Transverse colon (tissue), 4 donors: Measurements from ENCODE around the gene AOPEP. TPM values are rescaled to one million over a fixed set of nuclear protein-coding genes. Genes with fewer than 3 reads are reported as not detected.
"Not testable (repeated sequence)": the region's sequence is repeated elsewhere in the genome, so short reads cannot be mapped to it uniquely, and the experiment has no call there.

Experiments used
- DNase-seq: peaks from one replicate; pipeline ENCODE4 v3.0.0-alpha.2; 2019
- H3K27ac ChIP-seq, 4 donors: fragments of 200-600 bp; sonication (generic); 2 replicates each; pipeline ENCODE4 v1.5.1; 2016 to 2018; ENCODE audit warnings: inconsistent platforms in 4 of 4
- H3K27me3 ChIP-seq: fragments of 200-600 bp; sonication (generic); 2 replicates; pipeline ENCODE4 v1.5.1; 2017; ENCODE audit warnings: inconsistent platforms
- H3K36me3 ChIP-seq, 4 donors: fragments of 200-600 bp; sonication (generic); 2 replicates each; pipeline ENCODE4 v1.5.1; 2017 to 2019; ENCODE audit warnings: inconsistent platforms in 4 of 4
- H3K4me1 ChIP-seq, 4 donors: fragments of 200-600 bp; sonication (generic); 2 replicates each; pipeline ENCODE4 v1.5.1; 2017 to 2020; ENCODE audit warnings: inconsistent platforms in 4 of 4
- H3K4me3 ChIP-seq, 4 donors: fragments of 200-600 bp; sonication (generic); 1 replicate in 1 of 4; 2 replicates in 3 of 4; pipeline versions ENCODE4 v1.5.1 to v1.6.1; 2017 to 2019; ENCODE audit warnings: inconsistent platforms in 4 of 4
- H3K9me3 ChIP-seq, 2 donors: fragments of 200-600 bp; sonication (generic); 2 replicates each; pipeline ENCODE4 v1.5.1; 2017 to 2019; ENCODE audit warnings: inconsistent platforms in 2 of 2
- CTCF ChIP-seq, 5 experiments: fragments of 200-600 bp in 3 of 5; fragments of 450-650 bp in 2 of 5; sonication (generic) in 3 of 5; IDR thresholded peaks; 1 replicate in 2 of 5; 2 replicates in 3 of 5; pipeline ENCODE4 v1.5.1; 2016 to 2017; ENCODE audit warnings: antibody characterized with exemption in 5 of 5, inconsistent platforms in 3 of 5, mild to moderate bottlenecking in 2 of 5, moderate library complexity in 1 of 5
- EP300 ChIP-seq: sonication (generic); formaldehyde crosslinking; IDR thresholded peaks from one replicate; pipeline ENCODE4 v1.6.1; 2017; ENCODE audit warnings: antibody characterized with exemption, low read depth
- POLR2A ChIP-seq: fragments of 450-650 bp; IDR thresholded peaks from one replicate; pipeline ENCODE4 v1.6.1; 2016; ENCODE audit warnings: antibody characterized with exemption, mild to moderate bottlenecking, moderate library complexity
- POLR2AphosphoS5 ChIP-seq, 3 donors: sonication (generic); formaldehyde crosslinking; IDR thresholded peaks; one replicate each; pipeline ENCODE4 v1.6.1; 2016; ENCODE audit warnings: antibody characterized with exemption in 3 of 3
- WGBS, 2 donors: methylation state at CpG; one replicate each; pipeline ENCODE4 v1.1.5; 2018; ENCODE audit warnings: low coverage in 1 of 2; 5-methylcytosine and 5-hydroxymethylcytosine counted together
- in situ Hi-C, 4 donors: fragments of 200-750 bp; cut with MboI; loops; one replicate each; pipeline versions ENCODE4 v1.15.0 to v1.15.1; 2017; ENCODE audit warnings: low sequenced_read_pairs in 3 of 4, low pct_ligation_motif_present in 1 of 4, low pct_unique_long_range_greater_than_20kb in 1 of 4
- intact Hi-C: fragments of 100-400 bp; cut with DNase I; formaldehyde crosslinking; loops from one replicate; pipeline ENCODE4 v1.15.1; 2023; ENCODE audit warnings: low total_unique reads
- total RNA-seq, 4 donors: library from RNA; depleted of rRNA; stranded (reverse); fragments of >200 nt; gene quantifications; one replicate each; pipeline ENCODE4 v1.1.0, GENCODE V29; 2016

The AOPEP gene
- total RNA-seq, 4 donors from 2014 or later = 53.0 to 129 (median 92.7) TPM

DNA sequence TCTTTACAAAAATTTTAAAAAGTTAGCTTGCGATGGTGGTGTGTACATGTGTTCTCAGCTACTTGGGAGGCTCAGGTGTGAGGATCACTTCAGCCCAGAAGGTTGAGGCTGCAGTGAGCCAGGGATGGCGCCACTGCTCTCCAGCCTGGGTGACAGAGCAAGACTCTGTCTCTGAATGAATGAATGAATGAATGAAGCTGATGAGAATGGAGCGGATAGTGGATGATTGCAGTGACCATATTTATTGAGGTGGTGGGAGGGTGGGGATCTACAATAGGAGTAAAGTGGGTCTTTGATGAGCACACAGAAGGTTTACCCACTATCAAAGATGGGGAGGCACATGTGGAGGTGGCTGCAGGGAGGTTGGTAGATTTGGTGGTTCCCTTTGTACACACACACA is 120.2 kb downstream of the AOPEP start:
- no peaks in the 10 kb centered on the region for H3K27me3 ChIP-seq
- no peak for DNase-seq
- in situ Hi-C loops = loop anchor here in 1 of 4 donors (25.0 kb wide), 1 partner anchor 91 kb away; no protein-coding TSS in a partner anchor
- no peak overlapping the region for H3K4me3 ChIP-seq
- no peak for TF ChIP-seq EP300
- no peak for TF ChIP-seq POLR2A
- TF ChIP-seq POLR2AphosphoS5 (IDR thresholded peaks at IDR 0.05) = no peak
- TF ChIP-seq CTCF (IDR thresholded peaks at IDR 0.05) = no peak
- WGBS, 2 donors = 96 to 100% methylated on average over 3 of the region's 3 CpGs
- no peaks in the 10 kb centered on the region for H3K9me3 ChIP-seq
- H3K36me3 ChIP-seq = no peaks in the 10 kb centered on the region
- intact Hi-C loops = no loop called here
- no peaks in the 10 kb centered on the region for H3K4me1 ChIP-seq
- no peak overlapping the region for H3K27ac ChIP-seq

DNA sequence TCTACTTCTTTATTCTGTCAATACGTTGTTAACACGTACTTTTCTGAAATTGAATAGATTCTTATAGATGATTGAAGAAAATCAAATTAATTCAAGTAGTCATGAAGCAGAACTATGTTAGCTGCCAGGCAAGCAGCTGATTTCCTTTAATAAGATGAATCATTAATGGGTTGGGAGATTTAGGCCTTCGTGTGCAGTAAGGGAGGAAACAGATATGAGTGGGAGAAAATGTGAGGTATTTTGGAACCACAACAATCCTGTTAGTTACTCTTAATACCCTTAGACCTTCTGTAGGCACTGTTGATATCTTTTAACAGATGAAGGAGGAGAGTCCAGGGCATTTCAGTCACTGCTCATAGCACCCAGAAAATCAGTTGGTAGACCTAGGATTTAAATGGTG is 121.0 kb downstream of the AOPEP start:
- Histone ChIP-seq H3K27me3 (no peaks in the 10 kb centered on the region), H3K27ac (no peak overlapping the region), H3K4me3 (no peak overlapping the region), H3K36me3 (no peaks in the 10 kb centered on the region), H3K9me3 (no peaks in the 10 kb centered on the region), H3K4me1 (no peaks in the 10 kb centered on the region)
- intact Hi-C loops (no loop called here), in situ Hi-C loops (loop anchor here in 1 of 4 donors (25.0 kb wide), 1 partner anchor 90 kb away; no protein-coding TSS in a partner anchor)
- DNase-seq = no peak
- WGBS, 2 donors = 62 to 80% methylated on average over 3 of the region's 3 CpGs
- TF ChIP-seq POLR2AphosphoS5 (IDR thresholded peaks at IDR 0.05) (no peak), POLR2A (no peak), EP300 (no peak), CTCF (IDR thresholded peaks at IDR 0.05) (no peak)

- not testable (repeated sequence) for H3K27me3 ChIP-seq
- in situ Hi-C loops = loop anchor here in 1 of 4 donors (25.0 kb wide), 1 partner anchor 89 kb away; no protein-coding TSS in a partner anchor
- WGBS, 2 donors = 93% methylated on average over 6 to 10 of the region's 10 CpGs
Measured at GRCh38 chr9:94848791-94849190, 122.3 kb downstream of the AOPEP start.

DNA sequence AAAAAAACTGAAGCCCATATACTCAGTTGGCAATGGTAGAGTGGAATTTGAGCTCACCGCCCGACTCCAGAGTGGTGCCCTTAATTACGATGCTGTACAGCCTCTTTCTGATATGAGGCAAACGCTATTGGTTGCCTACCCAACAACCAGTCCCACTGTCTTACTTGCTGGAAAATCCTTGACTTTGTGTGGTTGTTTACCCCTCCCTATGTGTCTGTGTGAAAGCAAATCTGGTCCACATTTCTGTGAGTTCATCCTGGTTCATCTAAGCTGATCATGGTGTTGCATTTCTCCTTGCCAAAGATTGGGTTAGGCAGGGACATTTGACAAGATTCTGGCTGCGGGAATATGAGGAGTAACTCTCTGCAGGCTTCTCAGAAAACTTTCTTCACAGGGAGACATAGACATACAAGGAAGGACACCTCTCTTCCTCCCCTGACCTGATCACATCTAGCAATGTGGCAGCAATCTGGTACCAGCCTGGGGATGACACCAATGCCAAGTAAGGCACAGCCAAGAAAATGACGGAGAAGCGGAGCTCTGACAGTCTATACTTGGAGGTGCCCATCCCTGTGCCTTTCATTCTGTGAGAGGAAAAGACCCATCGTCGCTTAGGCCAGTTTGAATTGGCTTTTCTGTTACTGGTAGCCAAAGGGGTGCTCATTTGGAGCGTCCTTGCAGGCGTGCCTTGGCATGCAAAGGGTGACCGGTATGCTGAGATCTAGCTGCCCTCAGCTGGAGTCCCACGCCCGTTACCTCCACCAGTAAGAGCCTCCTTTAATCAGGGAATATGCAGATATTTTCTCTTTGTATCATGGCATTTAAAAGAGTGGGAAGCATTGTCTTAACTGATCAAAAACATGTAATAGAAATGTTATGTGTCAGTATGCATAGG is 124.3 kb downstream of the AOPEP start:
- in situ Hi-C loops = no loop called here
- Histone ChIP-seq H3K9me3 (no peaks in the 10 kb centered on the region), H3K4me3 (no peak overlapping the region), H3K4me1 (peaks cover 0 to 7% (median 3%) of the 10 kb centered on the region in 4 donors), H3K27me3 (no peaks in the 10 kb centered on the region), H3K36me3 (no peaks in the 10 kb centered on the region), H3K27ac (no peak overlapping the region)
- intact Hi-C loops = no loop called here
- DNase-seq = no peak
- TF ChIP-seq CTCF (IDR thresholded peaks at IDR 0.05) (no peak), POLR2A (no peak), EP300 (no peak), POLR2AphosphoS5 (IDR thresholded peaks at IDR 0.05) (no peak)
- 93 to 95% methylated on average over 6 to 14 of the region's 14 CpGs for WGBS, 2 donors

More at GRCh38 chr9:94848791-94849190, 122.3 kb downstream of the AOPEP start:
- intact Hi-C loops, H3K27ac ChIP-seq, H3K9me3 ChIP-seq, H3K4me3 ChIP-seq, DNase-seq, H3K36me3 ChIP-seq, H3K4me1 ChIP-seq: not testable (repeated sequence)
